Mesothelial cell of epicardium (in vitro differentiated cells): Measurements from ENCODE around the gene TREM1. TPM values are rescaled to one million over a fixed set of nuclear protein-coding genes. Genes with fewer than 3 reads are reported as not detected.

Source experiments
- DNase-seq, 2 experiments: peaks; one replicate each; pipeline ENCODE4 v3.0.0; 2021; ENCODE audit warnings: low spot score in 2 of 2; ENCODE audit not compliant: unreplicated experiment in 2 of 2
- H3K27ac Mint-ChIP-seq: 2 replicates; pipeline ENCODE4 v1.8.0; 2021; ENCODE audit warnings: mixed read lengths
- H3K27me3 Mint-ChIP-seq: 2 replicates; pipeline ENCODE4 v1.8.0; 2021; ENCODE audit warnings: low read depth, mixed read lengths
- H3K36me3 Mint-ChIP-seq: 2 replicates; pipeline ENCODE4 v1.8.0; 2021; ENCODE audit warnings: mixed read lengths
- H3K4me1 Mint-ChIP-seq: 2 replicates; pipeline ENCODE4 v1.8.0; 2021; ENCODE audit warnings: mixed read lengths
- H3K4me3 Mint-ChIP-seq: 2 replicates; pipeline ENCODE4 v1.8.0; 2021; ENCODE audit warnings: mild to moderate bottlenecking, moderate library complexity, mixed read lengths
- H3K9me3 Mint-ChIP-seq: 2 replicates; pipeline ENCODE4 v1.8.0; 2021; ENCODE audit warnings: mixed read lengths
- CTCF ChIP-seq: fragments of 200-600 bp; sonication (generic); IDR thresholded peaks from one replicate; pipeline ENCODE4 v1.5.0; 2021; ENCODE audit warnings: antibody characterized with exemption; ENCODE audit not compliant: unreplicated experiment
- total RNA-seq: library from RNA; stranded (reverse); gene quantifications from 3 replicates; pipeline ENCODE4 v1.2.1, GENCODE V29; 2021

Gene TREM1
- total RNA-seq, 1 donor from 2014 or later: not detected

- no peak for DNase-seq
These were observed 3.3 kb upstream of the TREM1 start for GRCh38 chr6:41289815-41290214.

DNA sequence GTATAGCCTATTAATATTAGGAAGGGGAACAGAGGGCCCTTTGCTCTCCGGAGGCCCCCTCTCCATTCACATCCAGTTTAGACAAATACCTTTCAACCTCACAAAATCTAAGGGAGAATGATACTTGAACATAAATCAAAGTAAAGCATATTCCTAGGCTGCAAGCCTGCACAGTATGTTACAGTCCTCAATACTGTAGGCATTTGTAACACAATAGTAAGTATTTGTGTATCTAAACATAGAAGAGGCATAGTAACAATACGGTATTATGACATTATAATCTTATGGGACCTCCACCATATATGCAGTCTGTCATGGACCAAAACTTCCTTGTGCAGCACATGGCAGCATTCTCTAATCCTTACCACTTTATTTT is 2.3 kb upstream of the TREM1 start:
- Mint-ChIP-seq H3K4me1 (peaks cover 22% of the 10 kb centered on the region), H3K27ac (no peak overlapping the region), H3K9me3 (no peaks in the 10 kb centered on the region), H3K36me3 (no peaks in the 10 kb centered on the region), H3K4me3 (no peak overlapping the region), H3K27me3 (peaks cover 5% of the 10 kb centered on the region)
- TF ChIP-seq CTCF: no peak
- DNase-seq: no peak

More at GRCh38 chr6:41289815-41290214, 3.3 kb upstream of the TREM1 start:
- H3K27me3 Mint-ChIP-seq: peaks cover 5% of the 10 kb centered on the region
- no peak overlapping the region for H3K27ac Mint-ChIP-seq
- H3K4me1 Mint-ChIP-seq: peaks cover 22% of the 10 kb centered on the region
- H3K4me3 Mint-ChIP-seq: no peak overlapping the region
- no peaks in the 10 kb centered on the region for H3K36me3 Mint-ChIP-seq
- TF ChIP-seq CTCF: no peak
- H3K9me3 Mint-ChIP-seq: no peaks in the 10 kb centered on the region

DNA sequence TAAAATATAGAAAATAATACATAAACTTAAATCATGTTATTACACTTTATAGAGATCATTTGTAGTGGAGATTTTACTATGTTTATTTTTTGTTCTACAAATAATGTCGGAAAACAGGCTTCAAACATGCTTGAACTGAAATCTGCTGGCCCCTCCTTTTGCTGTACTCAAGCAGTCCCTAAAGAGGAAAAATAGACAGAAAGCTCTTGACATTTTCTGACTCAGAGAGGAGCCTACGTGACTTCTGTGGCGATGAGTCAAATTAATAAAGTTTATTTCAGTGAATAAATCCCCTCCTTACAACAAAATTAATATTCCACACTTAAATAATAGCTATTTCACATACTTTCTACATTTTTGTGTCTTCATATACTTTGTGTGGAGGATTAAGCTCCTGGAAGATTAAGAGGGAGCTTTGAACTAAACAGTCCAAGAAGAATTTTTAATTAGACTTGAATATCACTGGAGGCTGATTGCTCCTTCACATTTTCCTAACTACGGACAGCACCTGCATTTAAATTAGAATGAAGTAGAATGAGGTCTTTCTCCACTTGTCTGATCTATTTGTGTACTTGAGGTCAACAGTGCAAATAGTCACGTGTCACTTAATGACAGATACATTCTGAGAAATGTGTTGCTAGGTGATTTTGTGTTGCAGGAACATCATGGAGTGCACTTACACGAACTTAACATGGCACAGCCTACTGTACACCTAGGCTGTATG is 1.7 kb upstream of the TREM1 start:
- Mint-ChIP-seq H3K4me3 (no peak overlapping the region), H3K27me3 (peaks cover 5% of the 10 kb centered on the region), H3K4me1 (peaks cover 22% of the 10 kb centered on the region), H3K36me3 (no peaks in the 10 kb centered on the region), H3K9me3 (no peaks in the 10 kb centered on the region), H3K27ac (no peak overlapping the region)
- DNase-seq: no peak
- TF ChIP-seq CTCF: no peak

GRCh38 chr6:41284726-41285125 is 1.8 kb downstream of the TREM1 start:
- Mint-ChIP-seq H3K4me1 (peaks cover 18% of the 10 kb centered on the region), H3K4me3 (no peak overlapping the region), H3K27ac (no peak overlapping the region), H3K27me3 (peaks cover 8% of the 10 kb centered on the region), H3K36me3 (no peaks in the 10 kb centered on the region), H3K9me3 (no peaks in the 10 kb centered on the region)
- TF ChIP-seq CTCF: no peak
- DNase-seq: no peak

- Mint-ChIP-seq H3K36me3 (no peaks in the 10 kb centered on the region), H3K27me3 (peaks cover 11% of the 10 kb centered on the region), H3K27ac (no peak overlapping the region), H3K4me1 (peaks cover 24% of the 10 kb centered on the region), H3K9me3 (no peaks in the 10 kb centered on the region), H3K4me3 (no peak overlapping the region)
- no peak for DNase-seq
- no peak for TF ChIP-seq CTCF
These were observed 2.9 kb downstream of the TREM1 start for GRCh38 chr6:41283600-41283999.
